Coronary artery (tissue), 2 donors: ENCODE results near the gene SIRT5.

Source experiments
- DNase-seq: peaks from one replicate; pipeline ENCODE4 v3.0.0-alpha.2; 2017; ENCODE audit warnings: low spot score
- H3K27ac ChIP-seq, 2 donors: fragments of 200-600 bp; sonication (generic); one replicate each; pipeline ENCODE4 v1.5.1; 2016 to 2019
- H3K4me3 ChIP-seq: fragments of 200-600 bp; sonication (generic); 2 replicates; pipeline ENCODE4 v1.5.1; 2016; ENCODE audit warnings: mild to moderate bottlenecking, moderate library complexity
- TF ChIP-seq, protein P1 (sequence below): fragments of 200-600 bp; sonication (generic); IDR thresholded peaks from one replicate; pipeline ENCODE4 v1.5.1; 2019; ENCODE audit warnings: antibody characterized with exemption

The SIRT5 gene

GRCh38 chr6:13574571-13575376, at the start of gene SIRT5:
Gene SIRT5, plus strand, starts transcription at chr6:13574601. Its CDS starts 9,510 bp downstream, at chr6:13584111.
- Histone ChIP-seq H3K27ac (peak within 1 kb of the TSS; percentile 96 to 99), H3K4me3 (peak within 1 kb of the TSS; percentile 79)
- peak; percentile 90 for DNase-seq
- TF ChIP-seq, protein P1, sequence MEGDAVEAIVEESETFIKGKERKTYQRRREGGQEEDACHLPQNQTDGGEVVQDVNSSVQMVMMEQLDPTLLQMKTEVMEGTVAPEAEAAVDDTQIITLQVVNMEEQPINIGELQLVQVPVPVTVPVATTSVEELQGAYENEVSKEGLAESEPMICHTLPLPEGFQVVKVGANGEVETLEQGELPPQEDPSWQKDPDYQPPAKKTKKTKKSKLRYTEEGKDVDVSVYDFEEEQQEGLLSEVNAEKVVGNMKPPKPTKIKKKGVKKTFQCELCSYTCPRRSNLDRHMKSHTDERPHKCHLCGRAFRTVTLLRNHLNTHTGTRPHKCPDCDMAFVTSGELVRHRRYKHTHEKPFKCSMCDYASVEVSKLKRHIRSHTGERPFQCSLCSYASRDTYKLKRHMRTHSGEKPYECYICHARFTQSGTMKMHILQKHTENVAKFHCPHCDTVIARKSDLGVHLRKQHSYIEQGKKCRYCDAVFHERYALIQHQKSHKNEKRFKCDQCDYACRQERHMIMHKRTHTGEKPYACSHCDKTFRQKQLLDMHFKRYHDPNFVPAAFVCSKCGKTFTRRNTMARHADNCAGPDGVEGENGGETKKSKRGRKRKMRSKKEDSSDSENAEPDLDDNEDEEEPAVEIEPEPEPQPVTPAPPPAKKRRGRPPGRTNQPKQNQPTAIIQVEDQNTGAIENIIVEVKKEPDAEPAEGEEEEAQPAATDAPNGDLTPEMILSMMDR = no peak

GRCh38 chr6:13524801-13525508, 49.4 kb upstream of the SIRT5 start:
- no peak overlapping the region for H3K27ac ChIP-seq
- TF ChIP-seq, protein P1 = no peak
- no peak for DNase-seq
- no peak overlapping the region for H3K4me3 ChIP-seq

GRCh38 chr6:13526357-13526726, 48.1 kb upstream of the SIRT5 start:
- DNase-seq = no peak
- Histone ChIP-seq H3K4me3 (no peak overlapping the region), H3K27ac (peak overlapping the region; percentile 27 to 46)
- TF ChIP-seq, protein P1 = no peak

GRCh38 chr6:13526727-13527670, 47.4 kb upstream of the SIRT5 start:
- Histone ChIP-seq H3K27ac (peak overlapping the region; percentile 27 to 88), H3K4me3 (no peak overlapping the region)
- DNase-seq = no peak
- TF ChIP-seq, protein P1 = no peak

DNA sequence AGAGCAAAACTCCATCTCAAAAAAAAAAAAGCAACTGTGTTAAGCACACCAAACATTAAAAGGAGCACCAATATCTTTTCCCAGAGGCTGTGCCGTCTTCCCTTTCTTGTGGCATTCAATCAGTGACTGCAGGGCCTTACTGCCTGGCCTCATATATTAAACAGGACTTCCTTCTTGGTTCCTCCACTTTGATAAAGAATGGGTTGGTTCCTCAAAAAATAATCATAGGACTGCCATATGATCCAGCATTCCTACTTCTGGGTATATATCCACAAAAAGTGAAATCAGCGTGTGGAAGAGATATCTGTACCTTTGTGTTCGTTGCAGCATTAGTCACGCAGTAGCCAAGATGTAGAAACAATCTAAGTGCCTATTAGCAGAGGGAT, 46.7 kb upstream of the SIRT5 start:
- Histone ChIP-seq H3K27ac (peak overlapping the region in 1 of 2 donors; percentile 88), H3K4me3 (no peak overlapping the region)
- TF ChIP-seq, protein P1 = no peak
- no peak for DNase-seq

DNA sequence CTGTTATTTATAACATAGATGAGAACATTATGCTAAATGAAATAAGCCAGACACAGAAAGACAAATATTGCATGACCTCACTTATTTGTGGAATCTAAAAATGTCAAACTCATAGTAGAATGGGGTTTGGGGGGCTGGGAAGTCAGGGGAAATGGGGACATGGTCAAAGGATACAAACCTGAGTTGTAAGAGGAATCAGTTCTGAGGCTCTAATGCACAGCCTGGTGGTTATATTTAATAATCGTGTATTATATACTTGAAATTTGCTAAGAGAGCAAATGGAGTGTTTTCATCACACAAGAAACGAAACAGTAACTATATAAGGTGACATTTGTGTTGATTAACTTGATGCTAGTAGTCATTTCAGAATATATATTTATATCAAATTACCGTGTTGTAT, 46.2 kb upstream of the SIRT5 start:
- H3K4me3 ChIP-seq = no peak overlapping the region
- TF ChIP-seq, protein P1 = no peak
- H3K27ac ChIP-seq = no peak overlapping the region
- DNase-seq = no peak
